ENCODE results near the gene P2RY6. TPM values are rescaled to one million over a fixed set of nuclear protein-coding genes. Genes with fewer than 3 reads are reported as not detected.

Gene P2RY6
- total RNA-seq, 1 donor from 2014 or later: not detected

GRCh38 chr11:73308003-73308960, 36.1 kb downstream of the P2RY6 start, which contains the start of gene ARHGEF17:
ARHGEF17 (plus strand) TSS chr11:73308276; CDS start chr11:73308639, 363 bp downstream.
- DNase-seq (ENCODE audit: extremely low spot score, unreplicated experiment): no peak
- H3K27ac Mint-ChIP-seq (ENCODE audit: unreplicated experiment): peak within 1 kb of the TSS; percentile 90
- peaks cover 44% of the 10 kb centered on the region for H3K4me1 Mint-ChIP-seq (ENCODE audit: unreplicated experiment)

GRCh38 chr11:73308961-73309919, 37.1 kb downstream of the P2RY6 start:
- Mint-ChIP-seq H3K27me3 (ENCODE audit: unreplicated experiment) (no peaks in the 10 kb centered on the region), H3K9me3 (ENCODE audit: unreplicated experiment) (no peaks in the 10 kb centered on the region), H3K27ac (ENCODE audit: unreplicated experiment) (peak overlapping the region; percentile 76), H3K4me1 (ENCODE audit: unreplicated experiment) (peaks cover 54% of the 10 kb centered on the region), H3K4me3 (ENCODE audit: unreplicated experiment) (peak overlapping the region; percentile 69), H3K36me3 (ENCODE audit: unreplicated experiment) (no peaks in the 10 kb centered on the region)
- DNase-seq (ENCODE audit: extremely low spot score, unreplicated experiment): peak; percentile 96
- TF ChIP-seq CTCF (IDR thresholded peaks at IDR 0.05): no peak

More at GRCh38 chr11:73308003-73308960, 36.1 kb downstream of the P2RY6 start, which contains the start of gene ARHGEF17:
- no peaks in the 10 kb centered on the region for H3K9me3 Mint-ChIP-seq (ENCODE audit: unreplicated experiment)
- no peaks in the 10 kb centered on the region for H3K36me3 Mint-ChIP-seq (ENCODE audit: unreplicated experiment)
- H3K4me3 Mint-ChIP-seq (ENCODE audit: unreplicated experiment): peak within 1 kb of the TSS; percentile 76
- no peak for TF ChIP-seq CTCF (IDR thresholded peaks at IDR 0.05)
- no peaks in the 10 kb centered on the region for H3K27me3 Mint-ChIP-seq (ENCODE audit: unreplicated experiment)

- H3K4me1 Mint-ChIP-seq (ENCODE audit: unreplicated experiment): peaks cover 62% of the 10 kb centered on the region
- no peak for DNase-seq (ENCODE audit: extremely low spot score, unreplicated experiment)
- no peaks in the 10 kb centered on the region for H3K36me3 Mint-ChIP-seq (ENCODE audit: unreplicated experiment)
- H3K27ac Mint-ChIP-seq (ENCODE audit: unreplicated experiment): peak overlapping the region; percentile 76
- H3K4me3 Mint-ChIP-seq (ENCODE audit: unreplicated experiment): peak overlapping the region; percentile 69
- H3K27me3 Mint-ChIP-seq (ENCODE audit: unreplicated experiment): no peaks in the 10 kb centered on the region
- TF ChIP-seq CTCF (IDR thresholded peaks at IDR 0.05): no peak
- no peaks in the 10 kb centered on the region for H3K9me3 Mint-ChIP-seq (ENCODE audit: unreplicated experiment)
Measured at GRCh38 chr11:73310076-73310475, 37.9 kb downstream of the P2RY6 start.

- DNase-seq (ENCODE audit: extremely low spot score, unreplicated experiment): no peak
- Mint-ChIP-seq H3K9me3 (ENCODE audit: unreplicated experiment) (no peaks in the 10 kb centered on the region), H3K4me1 (ENCODE audit: unreplicated experiment) (peaks cover 67% of the 10 kb centered on the region), H3K4me3 (ENCODE audit: unreplicated experiment) (peak overlapping the region; percentile 69), H3K36me3 (ENCODE audit: unreplicated experiment) (no peaks in the 10 kb centered on the region), H3K27me3 (ENCODE audit: unreplicated experiment) (no peaks in the 10 kb centered on the region), H3K27ac (ENCODE audit: unreplicated experiment) (peak overlapping the region; percentile 76)
- TF ChIP-seq CTCF (IDR thresholded peaks at IDR 0.05): no peak
Measured at GRCh38 chr11:73310661-73311393, 38.7 kb downstream of the P2RY6 start.

Data from osteocyte (in vitro differentiated cells).